A673 (cell line): ENCODE data around the gene POLR3F. TPM values are rescaled to one million over a fixed set of nuclear protein-coding genes. Genes with fewer than 3 reads are reported as not detected.
"Not testable (repeated sequence)": the region's sequence is repeated elsewhere in the genome, so short reads cannot be mapped to it uniquely, and the experiment has no call there.

ENCODE experiments used
- BruUV-seq: library from RNA; stranded (reverse); fragments of 400-500 nt; replicated peaks from 2 replicates; lab custom pipeline; 2021; lab: Mats Ljungman, UMichigan
- CTCF ChIA-PET: fragments of 300-600 bp; sonication (Branson Sonifier 250); formaldehyde crosslinking; loops from one replicate; lab custom pipeline; 2022; ENCODE audit warnings: antibody characterized with exemption; lab: Charles Lee
- POLR2A ChIA-PET: fragments of 300-600 bp; sonication (Branson Sonifier 250); formaldehyde crosslinking; loops from one replicate; lab custom pipeline; 2022; ENCODE audit warnings: antibody characterized with exemption; ENCODE audit not compliant: low non-redundant PET; lab: Charles Lee
- DNase-seq: peaks from one replicate; pipeline ENCODE4 v3.0.0-alpha.2; 2015; ENCODE audit warnings: low spot score
- H3K27ac ChIP-seq: fragments of 200-600 bp; sonication (generic); 2 replicates; pipeline ENCODE4 v1.5.1; 2016; ENCODE audit warnings: mixed run types, low read depth, mild to moderate bottlenecking, mixed read lengths, antibody characterized with exemption, low read length; ENCODE audit not compliant: poor library complexity, severe bottlenecking
- H3K27me3 ChIP-seq: fragments of 200-600 bp; sonication (generic); replicated peaks from 2 replicates; pipeline ENCODE4 v1.6.1; 2017; ENCODE audit warnings: mixed run types, low read depth, mild to moderate bottlenecking, mixed read lengths, antibody characterized with exemption, low read length; ENCODE audit not compliant: insufficient read depth, poor library complexity
- H3K36me3 ChIP-seq: fragments of 200-600 bp; sonication (generic); 2 replicates; pipeline ENCODE4 v1.6.1; 2016; ENCODE audit warnings: mixed run types, mild to moderate bottlenecking, mixed read lengths, antibody characterized with exemption, low read length; ENCODE audit not compliant: insufficient read depth, poor library complexity, severe bottlenecking
- H3K4me1 ChIP-seq: fragments of 200-600 bp; sonication (generic); 2 replicates; pipeline ENCODE4 v1.6.1; 2017; ENCODE audit warnings: mixed run types, mild to moderate bottlenecking, mixed read lengths, antibody characterized with exemption, low read length; ENCODE audit not compliant: insufficient read depth, poor library complexity, severe bottlenecking
- H3K4me3 ChIP-seq: fragments of 200-600 bp; sonication (generic); 2 replicates; pipeline ENCODE4 v1.5.1; 2016; ENCODE audit warnings: low read depth, mixed run types, mild to moderate bottlenecking, mixed read lengths, low read length; ENCODE audit not compliant: poor library complexity, severe bottlenecking
- H3K9me3 ChIP-seq: fragments of 200-600 bp; sonication (generic); 2 replicates; pipeline ENCODE4 v1.6.1; 2016; ENCODE audit warnings: mixed run types, low read depth, mild to moderate bottlenecking, mixed read lengths, antibody characterized with exemption, low read length; ENCODE audit not compliant: poor library complexity, severe bottlenecking
- CTCF ChIP-seq: fragments of 300-800, 200-600 bp; sonication (generic); conservative IDR thresholded peaks from 2 replicates; pipeline ENCODE4 v1.5.1; 2017; ENCODE audit warnings: low read depth, mild to moderate bottlenecking, antibody characterized with exemption, low read length, moderate library complexity, mixed read lengths
- EZH2 ChIP-seq: fragments of 200-600 bp; sonication (generic); IDR thresholded peaks from 2 replicates; pipeline ENCODE4 v1.6.1; 2017; ENCODE audit warnings: borderline replicate concordance, low read depth, mild to moderate bottlenecking, mixed read lengths, antibody characterized with exemption, low read length; ENCODE audit not compliant: poor library complexity, severe bottlenecking
- intact Hi-C: fragments of 100-400 bp; cut with micrococcal nuclease; formaldehyde crosslinking; loops from one replicate; pipeline ENCODE4 v1.10.0; 2022; ENCODE audit not compliant: unreplicated experiment
- total RNA-seq: library from RNA; stranded (reverse); gene quantifications from 2 replicates; pipeline ENCODE4 v1.2.3, GENCODE V29; 2021

The POLR3F gene
- total RNA-seq, 1 experiment from 2014 or later, result 22.1 TPM

GRCh38 chr20:18497603-18498002 is 30.4 kb downstream of the POLR3F start:
- DNase-seq, result no peak
- ChIA-PET POLR2A (no interaction called here), CTCF (interaction anchor here (1.1 kb wide), 1 partner anchor 10 kb away, joined by 5 read pairs; the partner anchor contains the start of gene SEC23B)
- intact Hi-C loops, result no loop called here
- Histone ChIP-seq H3K27me3 (no peaks in the 10 kb centered on the region), H3K4me3 (peak overlapping the region; percentile 81), H3K36me3 (no peaks in the 10 kb centered on the region), H3K4me1 (no peaks in the 10 kb centered on the region), H3K27ac (no peak overlapping the region), H3K9me3 (no peaks in the 10 kb centered on the region)
- TF ChIP-seq EZH2, result no peak
- TF ChIP-seq CTCF, result no peak
- BruUV-seq, result no TSS peak

GRCh38 chr20:18501672-18502071 is 34.5 kb downstream of the POLR3F start:
- H3K4me1 ChIP-seq, POLR2A ChIA-PET, intact Hi-C loops, H3K9me3 ChIP-seq, CTCF ChIA-PET, H3K27me3 ChIP-seq, H3K4me3 ChIP-seq, H3K27ac ChIP-seq, DNase-seq, H3K36me3 ChIP-seq, BruUV-seq: not testable (repeated sequence)

- Histone ChIP-seq H3K4me1 (peaks cover 8% of the 10 kb centered on the region), H3K4me3 (no peak overlapping the region), H3K27me3 (no peaks in the 10 kb centered on the region), H3K9me3 (no peaks in the 10 kb centered on the region), H3K27ac (no peak overlapping the region), H3K36me3 (no peaks in the 10 kb centered on the region)
- TF ChIP-seq EZH2 (no peak), CTCF (no peak)
- CTCF ChIA-PET, result no interaction called here
- no peak for DNase-seq
- intact Hi-C loops, result no loop called here
- no TSS peak for BruUV-seq
- POLR2A ChIA-PET, result no interaction called here
Observed at GRCh38 chr20:18504479-18505060, 37.4 kb downstream of the POLR3F start.

- Histone ChIP-seq H3K4me3 (peak overlapping the region; percentile 80), H3K27ac (peak overlapping the region; percentile 99), H3K4me1 (peaks cover 8% of the 10 kb centered on the region), H3K27me3 (no peaks in the 10 kb centered on the region), H3K9me3 (no peaks in the 10 kb centered on the region), H3K36me3 (peaks cover 12% of the 10 kb centered on the region)
- CTCF ChIA-PET, result interaction anchor here (1.3 kb wide), 1 partner anchor 10 kb away, joined by 5 read pairs; the partner anchor contains the start of gene RBBP9
- no peak for TF ChIP-seq CTCF
- DNase-seq, result no peak
- POLR2A ChIA-PET, result interaction anchor here (0.6 kb wide), 1 partner anchor 1903 kb away, joined by 3 read pairs; no protein-coding TSS in a partner anchor
- intact Hi-C loops, result no loop called here
- BruUV-seq, result no TSS peak
Observed at GRCh38 chr20:18506744-18507143, 39.6 kb downstream of the POLR3F start.
